GM23248 (cell line): Measurements from ENCODE around the gene IFFO2. TPM values are rescaled to one million over a fixed set of nuclear protein-coding genes. Genes with fewer than 3 reads are reported as not detected.

ENCODE experiments used
- DNase-seq: peaks from one replicate; pipeline ENCODE4 v3.0.0-alpha.2; 2015
- H2AFZ ChIP-seq: fragments of 200-600 bp; sonication (generic); 2 replicates; pipeline ENCODE4 v1.6.1; 2016; ENCODE audit warnings: antibody characterized with exemption
- H3F3A ChIP-seq: fragments of 200-600 bp; sonication (generic); 2 replicates; pipeline ENCODE4 v1.6.1; 2016; ENCODE audit warnings: mild to moderate bottlenecking, antibody characterized with exemption, mixed run types; ENCODE audit not compliant: insufficient read depth
- H3K27ac ChIP-seq: fragments of 200-600 bp; sonication (generic); 2 replicates; pipeline ENCODE4 v1.5.1; 2016; ENCODE audit warnings: mild to moderate bottlenecking
- H3K27me3 ChIP-seq: fragments of 200-600 bp; sonication (generic); replicated peaks from 2 replicates; pipeline ENCODE4 v1.6.1; 2016; ENCODE audit warnings: mild to moderate bottlenecking; ENCODE audit not compliant: insufficient read depth
- H3K36me3 ChIP-seq: fragments of 200-600 bp; sonication (generic); 2 replicates; pipeline ENCODE4 v1.6.1; 2016; ENCODE audit warnings: low read depth, mild to moderate bottlenecking
- H3K4me1 ChIP-seq: fragments of 200-600 bp; sonication (generic); 2 replicates; pipeline ENCODE4 v1.6.1; 2016; ENCODE audit warnings: mild to moderate bottlenecking; ENCODE audit not compliant: insufficient read depth
- H3K4me2 ChIP-seq: fragments of 200-600 bp; sonication (generic); one replicate; pipeline ENCODE4 v1.6.1; 2016; ENCODE audit warnings: mild to moderate bottlenecking; ENCODE audit not compliant: unreplicated experiment
- H3K4me3 ChIP-seq: fragments of 200-600 bp; sonication (generic); 2 replicates; pipeline ENCODE4 v1.5.1; 2016; ENCODE audit warnings: mild to moderate bottlenecking
- H3K79me2 ChIP-seq: fragments of 200-600 bp; sonication (generic); 2 replicates; pipeline ENCODE4 v1.6.1; 2016; ENCODE audit warnings: mild to moderate bottlenecking; ENCODE audit not compliant: insufficient read depth
- H3K9ac ChIP-seq: fragments of 200-600 bp; sonication (generic); 2 replicates; pipeline ENCODE4 v1.6.1; 2016; ENCODE audit warnings: mild to moderate bottlenecking
- H3K9me2 ChIP-seq: fragments of 200-600 bp; sonication (generic); 2 replicates; pipeline ENCODE4 v1.6.1; 2016; ENCODE audit warnings: mixed run types, mild to moderate bottlenecking, moderate library complexity; ENCODE audit not compliant: insufficient read depth
- H3K9me3 ChIP-seq: fragments of 200-600 bp; sonication (generic); one replicate; pipeline ENCODE4 v1.6.1; 2017; ENCODE audit warnings: low read depth
- H4K20me1 ChIP-seq: fragments of 200-600 bp; sonication (generic); 2 replicates; pipeline ENCODE4 v1.6.0; 2016; ENCODE audit not compliant: insufficient read depth
- EZH2 ChIP-seq: fragments of 200-600 bp; sonication (generic); IDR thresholded peaks from 2 replicates; pipeline ENCODE4 v1.6.1; 2018; ENCODE audit warnings: antibody characterized with exemption, mild to moderate bottlenecking; ENCODE audit not compliant: insufficient read depth, poor library complexity, severe bottlenecking
- EZH2phosphoT487 ChIP-seq: fragments of 200-600 bp; sonication (generic); IDR thresholded peaks from 2 replicates; pipeline ENCODE4 v1.6.1; 2018; ENCODE audit warnings: antibody characterized with exemption, moderate library complexity, mild to moderate bottlenecking, low read depth; ENCODE audit not compliant: insufficient read depth
- WGBS, 2 experiments: methylation state at CpG; one replicate each; pipeline ENCODE4 v1.1.6; 2015 to 2017; ENCODE audit warnings: low lambda C conversion rate in 2 of 2, low coverage in 1 of 2; ENCODE audit errors: missing lambda C conversion rate in 2 of 2; 5-methylcytosine and 5-hydroxymethylcytosine counted together
- in situ Hi-C: fragments of 300-500 bp; cut with MboI; formaldehyde crosslinking; loops from 2 replicates; pipeline ENCODE4 v1.15.0; 2020
- polyA plus RNA-seq: library from polyadenylated mRNA; unstranded; fragments of >200 nt; fragmentation: Nextera tagmentation; extraction: Ambion mirVana; gene quantifications from 2 replicates; pipeline ENCODE4 v1.2.1, GENCODE V29; 2016
- total RNA-seq: library from RNA; depleted of rRNA; stranded (reverse); fragments of >200 nt; shearing (Covaris generic); gene quantifications from 2 replicates; pipeline ENCODE4 v1.2.3, GENCODE V29; 2014

IFFO2 gene
- total and polyA plus RNA-seq, 2 experiments from 2014 or later: 0.60 to 12.8 TPM

- Histone ChIP-seq H3K27ac (no peak overlapping the region), H2AFZ (no peak overlapping the region), H3K9me2 (no peaks in the 10 kb centered on the region), H3K4me3 (no peak overlapping the region), H3K4me2 (no peak overlapping the region), H3F3A (no peaks in the 10 kb centered on the region), H3K4me1 (no peaks in the 10 kb centered on the region), H3K79me2 (no peaks in the 10 kb centered on the region), H4K20me1 (no peaks in the 10 kb centered on the region), H3K36me3 (no peaks in the 10 kb centered on the region), H3K9ac (no peak overlapping the region), H3K27me3 (peaks cover 15% of the 10 kb centered on the region), H3K9me3 (no peaks in the 10 kb centered on the region)
- WGBS, 2 experiments: 61 to 75% methylated on average over 9 of the region's 9 CpGs
- in situ Hi-C loops: no loop called here
- no peak for TF ChIP-seq EZH2phosphoT487
- TF ChIP-seq EZH2: no peak
- no peak for DNase-seq
These were observed 86.5 kb downstream of the IFFO2 start for GRCh38 chr1:18869847-18870594.

GRCh38 chr1:18868801-18869424, 87.6 kb downstream of the IFFO2 start:
- Histone ChIP-seq H2AFZ (no peak overlapping the region), H3K4me3 (no peak overlapping the region), H4K20me1 (no peaks in the 10 kb centered on the region), H3K9me2 (no peaks in the 10 kb centered on the region), H3K9ac (no peak overlapping the region), H3K36me3 (no peaks in the 10 kb centered on the region), H3K27ac (no peak overlapping the region), H3K4me2 (no peak overlapping the region), H3K4me1 (no peaks in the 10 kb centered on the region), H3K27me3 (peaks cover 15% of the 10 kb centered on the region), H3F3A (no peaks in the 10 kb centered on the region), H3K79me2 (no peaks in the 10 kb centered on the region), H3K9me3 (no peaks in the 10 kb centered on the region)
- no peak for DNase-seq
- TF ChIP-seq EZH2 (no peak), EZH2phosphoT487 (no peak)
- in situ Hi-C loops: no loop called here
- 72 to 78% methylated on average over 12 of the region's 12 CpGs for WGBS, 2 experiments

GRCh38 chr1:18868354-18868753, 88.1 kb downstream of the IFFO2 start:
- no peak for DNase-seq
- Histone ChIP-seq H3K27me3 (peaks cover 15% of the 10 kb centered on the region), H3K79me2 (no peaks in the 10 kb centered on the region), H3K27ac (no peak overlapping the region), H3K36me3 (no peaks in the 10 kb centered on the region), H3K4me2 (no peak overlapping the region), H3K9me3 (no peaks in the 10 kb centered on the region), H3K9ac (no peak overlapping the region), H4K20me1 (no peaks in the 10 kb centered on the region), H2AFZ (no peak overlapping the region), H3F3A (no peaks in the 10 kb centered on the region), H3K4me1 (no peaks in the 10 kb centered on the region), H3K9me2 (no peaks in the 10 kb centered on the region), H3K4me3 (no peak overlapping the region)
- WGBS, 2 experiments: 55 to 56% methylated on average over 5 of the region's 5 CpGs
- in situ Hi-C loops: no loop called here
- TF ChIP-seq EZH2 (no peak), EZH2phosphoT487 (no peak)

- Histone ChIP-seq H3K4me1 (no peaks in the 10 kb centered on the region), H2AFZ (no peak overlapping the region), H3K9me3 (no peaks in the 10 kb centered on the region), H3K27me3 (peaks cover 15% of the 10 kb centered on the region), H3K27ac (no peak overlapping the region), H3K4me2 (no peak overlapping the region), H3K4me3 (no peak overlapping the region), H3K9me2 (no peaks in the 10 kb centered on the region), H4K20me1 (no peaks in the 10 kb centered on the region), H3K79me2 (no peaks in the 10 kb centered on the region), H3K36me3 (no peaks in the 10 kb centered on the region), H3F3A (no peaks in the 10 kb centered on the region), H3K9ac (no peak overlapping the region)
- no peak for TF ChIP-seq EZH2phosphoT487
- no peak for DNase-seq
- 52 to 60% methylated on average over 3 of the region's 3 CpGs for WGBS, 2 experiments
- in situ Hi-C loops: no loop called here
These were observed 89.6 kb downstream of the IFFO2 start for GRCh38 chr1:18866846-18867245.
